Stimulated activated CD8-positive, alpha-beta memory T cell treated with anti-CD3 and anti-CD28 coated beads, Interleukin-15, amount 100 ng/mL, for 1 hour (primary cell): ENCODE data around the gene STK40.

Source experiments
- DNase-seq: peaks from one replicate; pipeline ENCODE4 v3.0.0-alpha.2; 2020; ENCODE audit warnings: low read depth

The STK40 gene

DNA sequence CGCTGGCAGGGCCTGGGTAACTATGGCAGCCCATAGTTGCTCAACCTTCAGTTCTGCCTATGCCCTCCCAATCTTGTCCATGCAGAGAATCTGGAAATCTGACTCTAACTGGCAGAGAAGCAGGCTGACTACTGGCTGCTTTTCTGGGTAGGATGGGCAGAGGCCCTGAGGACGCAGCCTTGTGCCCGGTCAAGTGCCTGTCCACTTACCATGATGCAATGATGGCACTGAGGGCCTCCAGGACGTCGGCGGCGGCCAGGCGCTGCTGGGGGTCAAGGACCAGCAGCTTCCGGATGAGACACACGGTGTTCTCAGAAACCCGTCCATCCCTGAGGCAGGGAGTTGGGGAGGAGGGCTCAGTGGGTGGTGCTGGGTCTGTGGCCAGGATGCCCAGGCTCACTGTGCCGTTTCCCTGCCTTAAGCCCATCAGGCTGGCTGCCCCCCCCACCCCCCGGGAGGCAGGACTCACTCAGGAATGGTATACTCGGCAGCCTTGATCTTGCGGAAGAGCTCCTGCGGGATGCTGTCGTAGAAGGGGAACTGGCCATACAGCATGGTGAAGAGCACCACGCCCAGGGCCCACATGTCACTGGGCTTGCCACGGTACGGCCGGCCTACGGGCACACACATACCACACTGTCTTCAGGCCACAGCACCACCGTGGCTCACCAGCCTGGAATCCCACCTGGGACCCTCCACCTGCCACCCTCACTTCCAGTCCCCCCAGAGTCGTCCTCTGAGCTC lies 41.9 kb downstream of the STK40 start:
- no peak for DNase-seq

DNA sequence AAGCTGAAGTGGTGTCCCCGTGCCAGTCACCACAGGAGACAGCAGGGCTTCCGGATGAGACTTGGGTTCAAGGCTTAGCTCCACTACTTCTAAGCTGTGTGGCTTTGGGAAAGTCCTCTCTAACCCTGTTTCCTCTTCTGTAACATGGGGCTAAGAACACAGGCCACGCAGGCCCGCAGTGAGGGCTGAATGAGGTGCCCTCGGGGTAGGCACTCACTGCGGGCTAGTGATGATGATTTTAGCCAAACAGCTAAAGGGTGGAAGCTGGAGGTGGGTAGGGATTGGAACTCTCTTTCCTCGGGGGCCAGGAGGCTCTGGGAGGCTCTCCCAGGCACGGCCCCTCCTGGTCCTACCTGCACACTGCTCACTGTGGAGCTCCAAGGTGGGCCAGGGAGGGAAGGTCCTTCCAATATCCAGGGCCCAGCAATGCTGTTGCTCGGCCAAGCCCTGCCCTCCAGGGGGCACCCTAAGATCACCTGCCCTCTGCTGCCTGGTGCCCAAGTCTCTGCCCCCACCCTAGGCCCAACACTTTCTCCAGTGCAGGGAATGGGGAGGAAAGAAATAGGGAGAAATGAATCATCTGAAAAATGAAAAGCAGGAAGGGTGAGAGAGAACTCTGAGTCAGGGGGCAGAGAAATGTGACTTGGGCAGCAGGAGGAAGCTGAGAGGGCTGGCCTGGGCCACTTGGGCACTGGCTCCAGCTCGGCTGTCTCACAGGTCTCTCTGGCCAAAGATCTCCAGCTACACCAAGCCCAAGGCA lies 43.1 kb downstream of the STK40 start:
- DNase-seq = peak; percentile 44

DNA sequence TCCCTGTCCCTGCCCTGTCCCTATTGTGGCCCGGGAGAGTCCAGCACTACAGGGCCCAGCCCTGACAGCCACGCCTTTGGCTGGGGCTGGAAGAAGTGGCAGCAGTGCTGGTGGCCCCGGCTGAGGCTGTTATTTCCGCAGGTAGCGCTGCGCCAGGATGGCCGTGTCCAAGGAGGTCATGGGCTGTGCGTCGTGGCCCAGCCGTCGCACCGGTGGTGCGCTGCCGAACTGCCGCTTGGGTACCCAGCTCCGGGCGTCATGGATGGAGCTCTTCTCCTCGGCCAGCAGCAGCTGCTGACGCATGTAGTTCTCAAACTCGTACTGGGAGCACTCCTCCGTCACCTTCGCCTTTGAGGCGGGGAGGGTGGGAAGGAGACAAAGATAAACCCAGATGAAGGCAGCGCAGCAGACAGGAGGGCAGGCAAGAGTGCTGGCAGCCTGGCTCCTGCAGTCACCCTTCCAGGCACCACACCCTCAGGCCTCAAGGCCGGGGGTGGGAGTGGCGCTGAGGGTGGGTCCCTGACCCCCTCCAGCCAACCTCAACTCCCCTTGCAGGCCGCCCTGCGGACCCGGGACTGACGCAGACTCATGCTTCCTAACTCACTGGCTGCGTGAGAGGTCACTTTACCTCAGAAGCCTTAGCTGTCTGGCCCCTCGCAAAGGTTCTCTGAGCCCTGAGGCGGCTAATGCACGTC lies 44.0 kb downstream of the STK40 start:
- DNase-seq = no peak

DNA sequence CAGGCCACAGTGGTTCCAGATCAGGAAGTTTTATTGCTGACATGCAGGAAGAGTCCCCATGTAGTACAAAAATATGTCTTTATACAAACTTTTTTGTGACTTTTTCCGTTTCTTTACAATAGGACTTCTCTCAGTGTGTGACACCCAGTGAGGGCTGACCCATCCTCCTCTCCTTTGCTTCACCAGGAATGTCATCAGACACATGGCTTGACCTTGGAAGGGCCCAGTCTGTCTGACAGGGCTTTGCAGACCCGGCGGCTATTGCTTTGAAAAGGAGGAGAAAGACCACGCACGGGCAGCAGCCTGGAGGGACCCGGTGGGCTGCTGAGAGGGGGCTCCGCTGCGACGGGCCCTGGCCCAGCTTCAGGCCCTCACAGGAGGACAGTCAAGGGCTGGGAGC lies 46.1 kb downstream of the STK40 start:
- no peak for DNase-seq

GRCh38 chr1:36339215-36339614 lies 46.5 kb downstream of the STK40 start:
- no peak for DNase-seq

DNA sequence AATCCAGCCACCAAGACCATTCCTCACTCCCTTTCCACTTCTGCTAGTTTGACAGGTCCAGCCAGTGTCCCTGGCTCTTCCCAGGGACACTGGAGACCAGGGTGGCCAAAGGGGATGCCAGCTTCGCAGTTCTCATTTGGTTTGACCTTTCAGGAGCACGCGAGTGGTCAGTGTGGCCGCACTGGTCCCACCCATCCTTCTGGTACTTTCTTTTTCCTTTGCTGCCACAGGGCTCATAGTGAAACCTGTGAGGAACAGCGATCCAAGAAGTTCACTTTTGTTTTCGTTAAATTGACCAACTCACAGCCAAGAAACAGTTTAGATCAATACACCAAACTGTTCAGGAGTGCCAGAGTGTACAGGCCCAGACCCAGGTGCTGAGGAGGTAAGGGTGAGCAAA lies 47.9 kb downstream of the STK40 start:
- DNase-seq = no peak

DNA sequence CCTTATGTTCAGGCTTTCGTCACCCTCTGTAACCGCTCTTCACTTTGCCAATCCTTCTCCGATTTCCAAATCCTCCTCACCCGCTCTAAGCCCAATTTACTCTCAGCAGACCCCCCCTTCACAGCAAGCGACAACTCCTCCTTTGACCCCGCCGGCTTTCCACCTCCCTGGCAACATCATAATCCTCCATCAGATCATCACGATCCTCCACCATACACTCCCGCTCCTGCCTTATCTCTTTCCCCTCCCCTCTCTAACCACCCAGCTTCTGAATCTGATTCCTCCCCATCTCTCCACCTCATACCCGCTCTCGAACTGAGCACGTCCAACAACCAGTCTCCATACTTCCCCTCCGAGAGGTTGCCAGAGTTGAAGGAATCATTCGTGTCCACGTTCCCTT lies 54.8 kb downstream of the STK40 start:
- no peak for DNase-seq

DNA sequence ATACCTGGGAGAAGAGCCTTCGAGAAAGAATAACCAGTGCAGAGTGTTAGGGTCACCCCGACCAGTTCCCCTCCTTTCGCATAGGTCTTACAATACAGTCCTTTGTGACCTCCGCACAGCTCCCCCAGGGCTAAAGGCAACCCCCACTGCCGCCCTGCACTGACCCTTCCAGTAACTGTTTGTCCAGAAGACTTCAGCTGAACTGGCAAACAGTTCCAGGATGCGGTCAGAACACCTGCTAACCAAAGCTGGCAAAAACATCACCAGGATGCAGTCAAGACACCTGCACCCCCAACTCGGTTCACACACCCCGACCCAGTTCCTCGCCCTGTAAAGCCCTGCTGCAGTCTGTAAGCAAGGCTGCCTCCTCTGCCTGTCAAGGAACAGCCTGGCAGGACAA lies 55.9 kb downstream of the STK40 start:
- no peak for DNase-seq

DNA sequence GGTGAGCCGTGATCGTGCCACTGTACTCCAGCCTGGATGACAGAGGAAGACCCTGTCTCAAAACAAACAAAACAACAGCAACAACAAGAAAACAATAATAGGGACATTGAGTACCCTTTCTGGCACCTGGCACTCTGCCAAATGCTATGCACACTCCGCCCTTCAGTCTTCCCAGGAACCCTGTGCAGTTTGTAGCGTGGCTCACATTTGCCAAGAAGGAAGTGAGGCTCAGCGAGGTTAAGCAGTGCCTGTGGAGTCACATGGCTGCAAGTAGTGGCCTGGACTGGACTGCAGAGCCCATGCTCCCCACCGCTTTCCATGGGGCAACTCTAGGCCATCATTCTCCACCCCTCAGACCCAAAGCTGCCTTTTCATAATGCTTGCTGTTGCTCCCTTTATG lies 57.0 kb downstream of the STK40 start:
- no peak for DNase-seq

DNA sequence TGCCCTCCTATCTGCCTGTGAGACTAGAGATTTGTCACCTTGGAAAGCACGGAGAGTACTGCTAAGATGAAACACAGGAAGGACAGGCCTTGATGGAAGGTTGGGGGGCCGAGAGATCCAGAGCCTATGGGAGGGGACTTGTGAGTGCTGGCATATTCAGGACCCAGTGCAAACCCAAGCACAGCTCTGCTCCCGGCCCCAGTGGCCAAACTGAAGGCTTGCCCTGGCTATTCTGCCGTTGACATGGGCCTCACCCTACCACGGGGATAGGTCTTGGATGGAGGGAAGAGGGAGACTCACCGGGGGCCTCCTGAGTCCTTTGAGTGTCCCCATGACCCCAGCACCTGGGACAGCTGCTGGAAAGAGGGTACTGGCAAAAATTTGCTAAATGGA lies 57.6 kb downstream of the STK40 start:
- no peak for DNase-seq

DNA sequence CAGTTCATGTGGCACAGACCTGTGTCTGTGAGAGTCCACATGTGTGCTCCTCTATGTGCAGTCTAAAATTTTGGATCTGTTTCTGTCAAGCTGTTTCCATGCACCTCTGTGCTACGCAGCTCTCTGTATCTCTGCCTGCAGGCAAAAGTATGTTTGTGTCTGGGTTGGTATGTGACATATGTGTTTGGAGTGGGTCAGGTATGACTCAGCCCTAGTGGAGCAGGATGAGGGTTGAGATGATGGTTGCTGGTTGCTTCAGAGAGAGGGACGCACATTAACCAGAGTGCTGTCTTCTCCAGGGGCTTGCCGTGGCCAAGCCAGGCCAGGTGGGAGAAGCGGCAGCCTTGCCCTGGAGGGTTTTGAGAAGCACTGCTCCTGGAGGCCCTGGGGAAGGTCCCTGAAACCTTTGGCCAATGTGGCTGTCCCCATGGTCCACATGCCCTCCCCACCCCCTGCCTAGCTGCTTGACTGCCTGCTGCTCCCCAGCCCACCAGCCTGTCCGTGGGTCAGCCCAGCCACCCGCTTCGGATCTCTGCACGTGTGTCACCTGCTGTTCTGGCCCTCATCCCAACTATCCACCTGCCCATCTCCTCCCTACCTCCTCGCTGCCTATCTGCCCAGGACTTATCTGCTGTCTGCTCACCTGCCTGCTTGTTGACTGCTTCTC lies 58.2 kb downstream of the STK40 start:
- no peak for DNase-seq

DNA sequence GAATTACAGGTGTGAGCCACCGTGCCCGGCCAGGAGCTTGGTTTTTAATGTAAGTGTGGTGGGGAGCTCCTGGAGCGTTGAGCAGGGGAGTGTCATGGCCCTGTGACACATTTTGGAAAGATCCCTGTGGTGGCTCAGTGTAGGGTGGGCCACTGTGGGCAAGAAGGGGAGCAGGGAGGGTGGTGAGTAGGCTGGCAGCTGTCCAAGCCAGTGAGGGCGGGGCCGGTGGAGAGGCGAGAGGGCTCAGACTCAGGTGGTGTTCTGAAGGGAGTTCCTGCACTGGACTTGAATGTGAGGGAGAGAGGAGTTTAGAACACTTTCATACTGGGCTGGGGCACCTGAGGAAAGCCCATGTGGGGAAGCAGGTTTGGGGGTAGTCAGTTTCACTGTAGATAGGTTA lies 59.2 kb downstream of the STK40 start:
- DNase-seq = no peak

GRCh38 chr1:36324353-36324703 lies 61.4 kb downstream of the STK40 start:
- no peak for DNase-seq

DNA sequence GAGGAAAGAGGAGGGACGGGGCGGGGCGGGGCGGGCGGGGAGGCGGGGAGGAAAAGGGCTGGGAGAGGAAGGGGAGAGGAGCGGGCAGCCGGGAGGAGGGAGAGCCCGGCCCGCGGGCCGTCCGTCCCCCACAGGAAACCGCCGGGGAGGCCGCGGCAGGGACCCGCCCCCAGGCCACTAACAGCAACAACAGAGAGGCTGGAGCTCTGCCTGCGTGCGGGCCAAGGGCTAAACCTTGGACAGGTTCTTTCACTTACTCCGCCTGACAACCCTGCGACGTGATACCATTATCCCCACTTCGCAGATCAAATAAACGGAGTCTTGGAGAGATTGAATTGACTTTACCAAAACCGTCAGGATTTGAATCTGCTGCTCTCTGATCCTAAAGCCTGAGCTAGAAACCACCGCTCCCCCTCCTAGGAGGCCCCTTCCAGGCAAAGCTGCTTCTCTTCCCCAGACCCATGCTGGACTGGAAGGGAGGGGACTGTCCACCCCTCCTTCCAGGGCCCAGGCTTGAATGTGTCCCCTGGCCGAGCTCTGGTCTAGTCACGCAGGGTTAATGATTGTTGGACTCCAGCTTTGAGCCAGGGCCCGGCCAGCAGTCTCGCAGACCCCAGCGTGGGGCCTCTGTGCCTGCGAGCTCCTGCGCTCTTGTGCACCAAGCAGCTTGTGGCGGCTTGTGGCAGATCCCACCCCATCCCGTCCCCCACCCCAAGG lies 61.9 kb downstream of the STK40 start, which contains the start of gene EVA1B:
EVA1B (minus strand) TSS at position 10 of the 717 bp plus-strand sequence. CDS start 608 bp downstream, outside the sequence.
- DNase-seq = no peak

DNA sequence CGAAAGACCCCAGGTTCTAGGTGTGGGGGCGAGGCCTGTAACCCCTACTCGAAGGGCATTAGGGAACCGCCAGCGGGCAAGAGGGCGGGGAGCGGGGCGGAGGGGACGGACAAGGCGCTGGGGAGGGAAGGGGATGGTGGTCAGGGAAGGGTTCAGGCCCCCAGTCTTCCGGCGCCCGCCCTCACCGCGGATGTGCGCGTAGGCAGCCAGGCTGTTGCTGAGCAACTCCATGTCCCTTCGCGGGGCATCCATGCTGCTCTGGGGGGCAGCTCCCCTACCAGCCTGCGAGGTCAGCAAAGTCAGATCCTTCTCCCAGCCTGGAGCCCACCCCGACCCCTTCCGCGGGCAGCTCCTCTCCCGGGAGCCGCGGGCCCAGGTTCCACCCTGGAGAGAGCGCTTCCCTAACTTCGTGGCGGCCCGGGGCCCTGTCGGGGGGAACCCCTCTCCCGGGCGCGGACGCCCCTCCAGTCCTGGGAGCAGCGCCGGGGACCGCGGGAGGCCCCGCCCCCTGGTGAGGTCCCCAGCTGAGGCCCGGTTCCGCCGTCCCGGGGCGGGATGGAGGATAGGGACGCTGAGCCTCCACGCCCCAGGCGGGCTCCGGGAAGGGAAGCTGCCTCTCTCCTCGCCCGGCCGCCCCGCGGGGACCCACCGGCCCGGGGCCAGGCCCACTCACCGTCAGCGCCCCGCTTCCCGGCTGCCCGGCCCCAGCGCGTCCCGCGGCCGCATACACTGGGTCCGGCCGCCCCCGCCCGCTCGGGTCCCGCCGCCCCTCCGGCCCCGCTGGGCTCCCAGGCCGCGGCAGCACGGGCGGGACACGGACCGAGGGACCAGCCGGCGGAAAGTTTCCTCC lies 62.7 kb downstream of the STK40 start:
- DNase-seq = no peak

GRCh38 chr1:36322041-36322785 lies 63.5 kb downstream of the STK40 start:
- no peak for DNase-seq

DNA sequence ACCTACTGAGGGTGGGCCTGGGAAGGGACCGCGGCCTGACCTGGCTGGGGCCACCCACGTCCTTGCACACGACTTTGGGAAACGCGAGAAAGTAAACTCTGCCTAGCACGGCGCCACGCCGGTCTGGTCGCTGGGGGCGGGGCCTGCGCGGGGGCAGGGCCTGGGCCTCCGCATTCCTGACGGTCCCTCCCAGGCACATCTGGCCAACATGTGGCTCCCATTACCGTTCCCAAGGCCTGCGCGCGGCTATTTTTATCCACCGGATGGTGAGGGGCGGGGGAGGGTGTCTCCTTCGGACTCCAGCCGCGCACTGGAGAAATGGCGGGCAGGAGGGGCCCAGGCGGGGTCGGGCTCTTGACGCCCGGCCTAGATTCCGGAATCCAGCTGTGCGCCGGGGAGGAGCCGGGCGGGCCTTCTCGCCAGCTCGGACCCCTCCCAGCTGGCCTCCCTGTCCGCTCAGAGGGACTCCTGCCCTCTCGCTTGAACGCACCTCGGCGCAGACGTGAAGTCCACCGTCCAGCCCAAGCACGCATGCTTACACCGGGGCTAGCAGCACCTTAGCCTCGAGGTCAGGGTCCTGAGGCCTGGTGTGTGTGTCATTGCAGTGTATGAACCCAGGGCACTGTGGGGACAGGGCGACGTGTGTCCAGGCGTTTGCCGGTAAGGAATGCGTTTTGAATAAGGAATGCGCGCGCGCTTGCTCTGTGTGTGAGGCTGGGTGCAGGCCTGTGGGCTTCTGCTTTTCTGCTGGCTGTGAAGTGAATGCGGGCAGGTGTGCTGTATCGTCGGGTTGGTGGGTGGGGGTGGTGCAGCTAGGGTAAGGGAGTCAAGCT lies 64.4 kb downstream of the STK40 start:
- no peak for DNase-seq

DNA sequence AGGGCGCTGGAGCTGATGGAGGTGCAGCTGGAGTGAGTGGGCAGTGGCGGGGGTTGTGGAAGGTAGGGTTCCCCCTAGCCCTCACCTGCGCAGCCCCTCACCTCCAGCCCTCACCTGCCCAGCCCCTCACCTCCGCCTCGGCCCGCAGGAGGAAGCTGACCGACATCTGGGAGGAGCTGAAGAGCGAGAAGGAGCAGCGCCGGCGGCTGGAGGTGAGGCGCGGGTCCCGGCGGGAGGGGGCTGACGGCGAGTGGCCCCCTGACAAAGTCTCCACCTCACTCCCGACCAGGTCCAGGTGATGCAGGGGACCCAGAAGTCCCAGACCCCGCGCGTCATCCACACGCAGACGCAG lies 65.0 kb downstream of the STK40 start:
- DNase-seq = no peak

DNA sequence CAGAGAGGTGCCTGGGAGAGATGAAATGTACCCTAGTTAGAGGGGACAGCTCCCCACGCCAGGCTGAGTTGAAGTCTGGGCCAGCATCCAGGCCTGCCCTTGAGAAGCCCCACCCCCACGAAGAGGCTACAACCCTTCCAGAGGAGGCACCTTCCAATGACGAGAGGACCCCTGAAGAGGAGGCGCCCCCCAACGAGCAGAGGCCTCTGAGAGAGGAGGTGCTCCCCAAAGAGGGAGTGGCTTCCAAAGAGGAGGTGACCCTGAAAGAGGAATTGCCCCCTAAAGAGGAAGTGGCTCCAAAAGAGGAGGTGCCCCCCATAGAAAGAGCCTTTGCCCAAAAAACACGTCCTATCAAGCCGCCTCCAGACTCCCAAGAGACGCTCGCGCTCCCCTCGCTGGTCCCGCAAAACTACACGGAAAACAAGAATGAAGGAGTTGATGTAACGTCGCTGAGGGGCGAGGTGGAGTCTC lies 65.4 kb downstream of the STK40 start:
- DNase-seq = no peak
